Loucy (cell line): ENCODE measurements around the gene UVRAG.

ENCODE experiments used
- EZH2phosphoT487 ChIP-seq: fragments of 200-600 bp; IDR thresholded peaks from 2 replicates; pipeline ENCODE4 v1.6.1; 2018; ENCODE audit warnings: antibody characterized with exemption, mild to moderate bottlenecking, moderate library complexity, borderline replicate concordance
- TF ChIP-seq, protein P1 (sequence below): fragments of 200-600 bp; sonication (generic); conservative IDR thresholded peaks from 2 replicates; pipeline ENCODE4 v1.5.1; 2014; ENCODE audit warnings: mild to moderate bottlenecking, antibody characterized with exemption, low read length

DNA sequence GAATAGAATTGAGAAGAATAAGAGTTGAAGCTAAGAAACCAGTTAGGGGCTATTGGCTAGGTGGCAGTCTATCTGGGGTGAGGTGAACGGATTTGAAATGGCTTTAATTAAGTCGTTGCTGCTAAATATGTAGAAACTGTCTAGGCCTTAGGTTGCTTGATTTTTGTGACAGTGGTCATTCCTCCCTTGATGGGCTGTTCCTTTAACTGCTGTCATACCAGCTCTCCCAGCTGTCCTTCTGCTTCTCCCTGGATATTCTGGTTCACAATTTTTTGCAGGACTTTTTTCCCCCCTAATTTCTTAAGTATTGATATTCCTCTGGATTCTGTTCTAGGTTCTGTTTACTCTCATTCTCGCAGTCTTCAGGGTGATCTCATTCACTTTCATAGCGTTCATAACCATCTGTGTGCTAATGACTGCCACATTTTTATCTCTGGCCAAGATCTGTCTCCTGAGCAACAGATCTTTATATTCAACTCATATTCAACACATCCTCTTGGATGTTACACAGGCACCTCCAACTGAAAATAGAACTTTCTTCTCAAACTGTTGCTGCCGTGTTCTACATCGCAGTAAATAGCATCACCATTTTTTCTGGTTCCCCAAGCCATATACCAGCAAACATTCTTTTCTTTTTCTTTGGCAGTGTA is 134.1 kb downstream of the UVRAG start:
- TF ChIP-seq, protein P1, sequence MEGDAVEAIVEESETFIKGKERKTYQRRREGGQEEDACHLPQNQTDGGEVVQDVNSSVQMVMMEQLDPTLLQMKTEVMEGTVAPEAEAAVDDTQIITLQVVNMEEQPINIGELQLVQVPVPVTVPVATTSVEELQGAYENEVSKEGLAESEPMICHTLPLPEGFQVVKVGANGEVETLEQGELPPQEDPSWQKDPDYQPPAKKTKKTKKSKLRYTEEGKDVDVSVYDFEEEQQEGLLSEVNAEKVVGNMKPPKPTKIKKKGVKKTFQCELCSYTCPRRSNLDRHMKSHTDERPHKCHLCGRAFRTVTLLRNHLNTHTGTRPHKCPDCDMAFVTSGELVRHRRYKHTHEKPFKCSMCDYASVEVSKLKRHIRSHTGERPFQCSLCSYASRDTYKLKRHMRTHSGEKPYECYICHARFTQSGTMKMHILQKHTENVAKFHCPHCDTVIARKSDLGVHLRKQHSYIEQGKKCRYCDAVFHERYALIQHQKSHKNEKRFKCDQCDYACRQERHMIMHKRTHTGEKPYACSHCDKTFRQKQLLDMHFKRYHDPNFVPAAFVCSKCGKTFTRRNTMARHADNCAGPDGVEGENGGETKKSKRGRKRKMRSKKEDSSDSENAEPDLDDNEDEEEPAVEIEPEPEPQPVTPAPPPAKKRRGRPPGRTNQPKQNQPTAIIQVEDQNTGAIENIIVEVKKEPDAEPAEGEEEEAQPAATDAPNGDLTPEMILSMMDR: no peak
- TF ChIP-seq EZH2phosphoT487: no peak
